ENCODE measurements around the gene EXOC3L2. TPM values are rescaled to one million over a fixed set of nuclear protein-coding genes. Genes with fewer than 3 reads are reported as not detected.
A peak's percentile ranks its signal among the peaks of the same experiment; 100 is the strongest.

EXOC3L2 gene
- total and polyA plus RNA-seq, 2 of the 8 experiments (the other 6 are each of a cell fraction or from before 2014, with no cell fraction given) = 1.4 to 1.6 TPM

GRCh38 chr19:45187421-45188100 is 57.6 kb downstream of the EXOC3L2 start:
- Histone ChIP-seq H3K4me3 (ENCODE audit: extremely low read depth in 1 of 4, insufficient read depth in 2 of 4, low read depth in 3 of 4, low read length in 4 of 4) (no peak overlapping the region), H3K79me2 (ENCODE audit: control insufficient read depth in 1 of 2, insufficient read depth in 2 of 2, low read length in 2 of 2) (no peaks in the 10 kb centered on the region), H2BK120ac (replicated peaks; ENCODE audit: low read depth, low read length) (no peak overlapping the region), H3K23ac (ENCODE audit: insufficient read length) (no peak overlapping the region), H2BK12ac (ENCODE audit: low read depth, low read length) (no peak overlapping the region), H4K20me1 (replicated peaks in 1 of 2; ENCODE audit: control insufficient read depth in 1 of 2, insufficient read depth in 2 of 2, low read length in 2 of 2) (no peaks in the 10 kb centered on the region), H4K91ac (replicated peaks; ENCODE audit: insufficient read length, low read length) (no peak overlapping the region), H2BK15ac (ENCODE audit: low read length) (no peak overlapping the region; the same call in 1 of the 2 replicates), H3K14ac (ENCODE audit: insufficient read length) (no peak overlapping the region), H3K23me2 (ENCODE audit: low read depth, low read length) (no peaks in the 10 kb centered on the region), H3K27me3 (replicated peaks in 1 of 4; ENCODE audit: control insufficient read depth in 3 of 4, extremely low read depth in 1 of 4, insufficient read depth in 3 of 4, low read length in 3 of 4) (no peaks in the 10 kb centered on the region; a peak in 1 of 7 replicates), H3K27ac (ENCODE audit: low read depth, low read length) (no peak overlapping the region), H3K79me1 (ENCODE audit: low read depth, low read length) (no peaks in the 10 kb centered on the region), H2BK5ac (ENCODE audit: low read depth, low read length) (no peak overlapping the region), H3K9me3 (ENCODE audit: insufficient read depth in 2 of 2, low read depth in 1 of 2, low read length in 1 of 2) (no peaks in the 10 kb centered on the region), H3K36me3 (ENCODE audit: control insufficient read depth in 2 of 4, insufficient read depth in 4 of 4, low read length in 3 of 4) (no peaks in the 10 kb centered on the region), H3K9ac (replicated peaks in 1 of 4; ENCODE audit: extremely low read depth in 1 of 4, low read depth in 3 of 4, low read length in 3 of 4) (no peak overlapping the region; a peak in 2 of 7 replicates), H4K8ac (ENCODE audit: extremely low read depth, insufficient read depth, low read length) (0 out of 2 replicates have a peak overlapping the region, but pooled peaks have one; percentile 38), H3K4ac (replicated peaks; ENCODE audit: insufficient read length, low read depth, low read length) (no peak overlapping the region), H2AFZ (ENCODE audit: low read length) (peak overlapping the region; percentile 97; the same call in 1 of the 2 replicates), H3K56ac (replicated peaks; ENCODE audit: insufficient read length, low read depth, low read length) (no peak overlapping the region), H3K4me2 (ENCODE audit: insufficient read depth in 1 of 2, low read depth in 2 of 2, low read length in 2 of 2) (peak overlapping the region in 1 of 2 experiments; percentile 48; a peak in 3 of 4 replicates), H3K4me1 (replicated peaks in 1 of 4; ENCODE audit: control insufficient read depth in 3 of 4, insufficient read depth in 4 of 4, low read length in 3 of 4) (peaks cover 0 to 3% (median 2%) of the 10 kb centered on the region in 4 experiments; a peak in 3 of 7 replicates), H2AK5ac (ENCODE audit: low read depth, low read length) (no peak overlapping the region), H2BK20ac (ENCODE audit: low read length) (no peak overlapping the region), H4K5ac (ENCODE audit: insufficient read length, low read depth, low read length) (no peak overlapping the region), H3K18ac (ENCODE audit: extremely low read depth, low read length) (no peak overlapping the region)
- ChIA-PET POLR2A (ENCODE audit: partially characterized antibody) (interaction anchor here (0.8 to 1.6 kb wide), 3 partner anchors 9 to 35 kb away, joined by 3 to 8 read pairs (median 3); partner anchors contain the start of genes BLOC1S3 and TRAPPC6A), CTCF (ENCODE audit: partially characterized antibody) (interaction anchor here (0.7 to 8.1 kb wide), 42 partner anchors 9 to 339 kb away, joined by 3 to 54 read pairs (median 4); partner anchors contain the start of genes BLOC1S3, MARK4, NKPD1 and TRAPPC6A)
- 41% methylated on average over 12 of the region's 12 CpGs; no CpG with 5 or more reads in 1 of the 2 experiments for WGBS, 2 experiments (ENCODE audit: extremely low coverage in 1 of 2, insufficient coverage in 1 of 2, insufficient read length in 1 of 2, insufficient replicate concordance in 2 of 2, low coverage in 1 of 2, low lambda C conversion rate in 2 of 2, missing lambda C conversion rate in 1 of 2)
- DNase-seq (ENCODE audit: low read depth in 1 of 2, low spot score in 2 of 2) (peak in 1 of 2 experiments; percentile 61), FAIRE-seq (peak; percentile 90)
- TF ChIP-seq RAD21 (IDR thresholded peaks at IDR 0.05 in 1 of 2, conservative IDR thresholded peaks at IDR 0.05 in 1 of 2; ENCODE audit: low read depth in 2 of 2, low read length in 2 of 2) (peak; percentile 65 to 75), SUZ12 (IDR thresholded peaks at IDR 0.05; ENCODE audit: low read length) (no peak), BCL11A (IDR thresholded peaks at IDR 0.05; ENCODE audit: low read depth in 2 of 2, low read length in 2 of 2) (no peak), TAF1 (IDR thresholded peaks at IDR 0.05; ENCODE audit: low read depth, low read length) (no peak), POU5F1 (IDR thresholded peaks at IDR 0.05; ENCODE audit: low read depth, low read length) (no peak), TCF12 (IDR thresholded peaks at IDR 0.05; ENCODE audit: low read depth, low read length) (0 out of 2 replicates have a peak, but pooled peaks have one; percentile 70), SIN3A (conservative IDR thresholded peaks at IDR 0.05 in 1 of 2, IDR thresholded peaks at IDR 0.05 in 1 of 2; ENCODE audit: low read depth in 1 of 2, low read length in 2 of 2) (no peak), ZNF274 (IDR thresholded peaks at IDR 0.05; ENCODE audit: borderline replicate concordance, extremely low read depth, low read length) (no peak), SIRT6 (IDR thresholded peaks at IDR 0.05; ENCODE audit: low read length) (no peak), KDM5A (IDR thresholded peaks at IDR 0.05; ENCODE audit: low read length) (no peak), FOSL1 (IDR thresholded peaks at IDR 0.05; ENCODE audit: insufficient read depth, low read depth, low read length) (no peak), NANOG (IDR thresholded peaks at IDR 0.05; ENCODE audit: insufficient read depth, low read depth, low read length, poor library complexity, severe bottlenecking) (no peak)

All from H1 (cell line).